Neural crest cell (in vitro differentiated cells): Measurements from ENCODE around the gene APBA1. TPM values are rescaled to one million over a fixed set of nuclear protein-coding genes. Genes with fewer than 3 reads are reported as not detected.

ENCODE experiments used
- DNase-seq: peaks from one replicate; pipeline ENCODE4 v3.0.0; 2021; ENCODE audit warnings: low read depth, mixed read lengths, low spot score
- H3K27ac Mint-ChIP-seq: one replicate; pipeline ENCODE4 v1.8.0; 2021; ENCODE audit warnings: mild to moderate bottlenecking, mixed read lengths; ENCODE audit not compliant: unreplicated experiment
- H3K27me3 Mint-ChIP-seq: 2 replicates; pipeline ENCODE4 v1.8.0; 2021; ENCODE audit warnings: low read depth, mild to moderate bottlenecking, mixed read lengths
- H3K36me3 Mint-ChIP-seq: 2 replicates; pipeline ENCODE4 v1.8.0; 2021; ENCODE audit warnings: low read depth, mild to moderate bottlenecking, mixed read lengths
- H3K4me1 Mint-ChIP-seq: 2 replicates; pipeline ENCODE4 v1.8.0; 2021; ENCODE audit warnings: mixed read lengths
- H3K4me3 Mint-ChIP-seq: one replicate; pipeline ENCODE4 v1.8.0; 2021; ENCODE audit warnings: mild to moderate bottlenecking, mixed read lengths
- H3K9me3 Mint-ChIP-seq: 2 replicates; pipeline ENCODE4 v1.8.0; 2021; ENCODE audit warnings: mixed read lengths
- CTCF ChIP-seq: fragments of 200-600 bp; sonication (generic); conservative IDR thresholded peaks from 2 replicates; pipeline ENCODE4 v1.5.0; 2021; ENCODE audit warnings: antibody characterized with exemption, mild to moderate bottlenecking
- total RNA-seq: library from RNA; stranded (reverse); gene quantifications from 2 replicates; pipeline ENCODE4 v1.2.1, GENCODE V29; 2021

Gene APBA1
- total RNA-seq, 1 donor from 2014 or later, result 3.7 TPM

GRCh38 chr9:69454321-69454720, 217.8 kb downstream of the APBA1 start:
- no peaks in the 10 kb centered on the region for H3K9me3 Mint-ChIP-seq
- no peak for TF ChIP-seq CTCF
- H3K4me3 Mint-ChIP-seq, result no peak overlapping the region
- no peaks in the 10 kb centered on the region for H3K27me3 Mint-ChIP-seq
- H3K4me1 Mint-ChIP-seq, result no peaks in the 10 kb centered on the region
- H3K36me3 Mint-ChIP-seq, result no peaks in the 10 kb centered on the region
- H3K27ac Mint-ChIP-seq, result no peak overlapping the region
- DNase-seq, result no peak

DNA sequence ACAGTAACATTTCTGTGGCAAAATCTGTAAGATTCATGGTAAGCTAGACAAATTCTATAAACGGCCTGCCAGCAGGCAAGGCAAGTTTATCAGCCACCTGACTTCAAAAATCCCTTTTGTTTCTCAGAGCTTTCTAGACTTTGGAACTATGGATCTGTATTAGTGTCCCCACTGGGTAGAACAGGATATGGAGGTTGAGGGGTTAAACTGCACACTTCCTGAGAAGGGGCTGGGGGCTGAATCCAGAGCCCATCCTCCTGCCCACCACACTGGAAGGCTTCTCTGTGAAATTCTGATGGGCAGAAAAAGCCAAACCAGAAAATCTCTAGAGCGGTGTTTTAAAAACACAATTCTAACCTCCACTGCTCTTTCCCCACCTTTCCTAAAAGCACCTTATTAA, 218.4 kb downstream of the APBA1 start:
- H3K36me3 Mint-ChIP-seq, result no peaks in the 10 kb centered on the region
- H3K4me1 Mint-ChIP-seq, result no peaks in the 10 kb centered on the region
- no peaks in the 10 kb centered on the region for H3K9me3 Mint-ChIP-seq
- H3K27me3 Mint-ChIP-seq, result no peaks in the 10 kb centered on the region
- DNase-seq, result no peak
- no peak for TF ChIP-seq CTCF
- H3K27ac Mint-ChIP-seq, result no peak overlapping the region
- H3K4me3 Mint-ChIP-seq, result no peak overlapping the region

DNA sequence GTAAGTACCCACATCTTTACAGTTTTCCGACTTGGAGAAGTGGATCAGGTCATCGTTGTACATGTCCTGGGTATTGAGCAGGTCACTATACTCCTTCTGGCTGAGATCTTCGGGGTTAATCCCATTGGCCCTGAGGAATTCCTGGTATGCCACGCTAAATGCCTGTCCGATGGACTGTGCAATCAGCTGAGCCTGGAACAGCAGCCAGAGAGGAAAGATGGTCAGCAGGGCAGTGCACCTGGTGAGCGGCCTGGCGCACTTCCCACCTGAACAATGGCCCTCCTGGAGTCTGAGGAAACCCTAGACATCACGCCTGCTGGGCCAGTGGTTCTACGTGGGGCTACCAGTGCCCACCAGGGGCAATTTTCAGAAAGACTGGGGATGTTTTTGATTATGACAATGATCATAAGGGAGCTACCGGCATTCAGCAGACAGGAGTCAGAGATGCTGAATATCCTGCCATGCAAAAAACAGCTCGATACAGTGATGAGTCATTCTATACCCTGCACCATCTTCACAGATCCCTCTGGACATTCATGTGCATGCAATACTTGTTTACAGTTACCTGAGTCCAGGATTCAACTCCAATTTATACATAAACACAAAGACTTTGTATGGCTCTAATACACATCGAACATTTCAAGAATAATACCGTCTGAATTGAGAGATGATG, 219.9 kb downstream of the APBA1 start:
- no peak for DNase-seq
- Mint-ChIP-seq H3K36me3 (no peaks in the 10 kb centered on the region), H3K27me3 (no peaks in the 10 kb centered on the region), H3K9me3 (no peaks in the 10 kb centered on the region), H3K4me1 (peaks cover 4% of the 10 kb centered on the region), H3K27ac (no peak overlapping the region), H3K4me3 (no peak overlapping the region)
- no peak for TF ChIP-seq CTCF

- H3K4me3 Mint-ChIP-seq, result no peak overlapping the region
- no peak for TF ChIP-seq CTCF
- no peak for DNase-seq
- H3K27me3 Mint-ChIP-seq, result no peaks in the 10 kb centered on the region
- peaks cover 26% of the 10 kb centered on the region for H3K4me1 Mint-ChIP-seq
- no peaks in the 10 kb centered on the region for H3K36me3 Mint-ChIP-seq
- no peaks in the 10 kb centered on the region for H3K9me3 Mint-ChIP-seq
- H3K27ac Mint-ChIP-seq, result no peak overlapping the region
Observed at GRCh38 chr9:69446496-69446895, 225.7 kb downstream of the APBA1 start.

DNA sequence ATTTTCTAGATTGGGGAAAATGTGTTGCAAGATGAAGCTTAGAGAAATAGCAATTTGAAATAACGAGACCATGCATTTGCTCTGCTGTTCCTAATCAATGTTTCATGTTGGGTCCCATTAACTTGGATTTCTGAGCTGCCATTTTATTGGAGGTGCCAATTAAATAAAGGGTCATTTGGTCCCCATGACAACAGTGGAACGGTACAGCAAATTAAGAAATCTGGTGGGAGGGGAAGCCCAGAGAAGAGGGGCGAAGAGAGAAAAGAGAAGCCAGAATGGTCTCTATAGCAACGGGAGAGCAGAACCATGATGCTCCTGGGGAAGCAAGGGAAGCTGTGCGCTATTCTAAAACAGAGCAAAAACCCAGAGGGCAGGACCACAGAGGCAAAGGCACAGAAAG, 226.9 kb downstream of the APBA1 start:
- no peak for DNase-seq
- TF ChIP-seq CTCF, result no peak
- Mint-ChIP-seq H3K9me3 (no peaks in the 10 kb centered on the region), H3K27me3 (no peaks in the 10 kb centered on the region), H3K4me3 (no peak overlapping the region), H3K36me3 (peaks cover 3% of the 10 kb centered on the region), H3K27ac (no peak overlapping the region), H3K4me1 (peaks cover 26% of the 10 kb centered on the region)
